Muscle of leg (tissue), 16 donors: Measurements from ENCODE around the gene RASGRP4. TPM values are rescaled to one million over a fixed set of nuclear protein-coding genes. Genes with fewer than 3 reads are reported as not detected.
"Not testable (repeated sequence)": the region's sequence is repeated elsewhere in the genome, so short reads cannot be mapped to it uniquely, and the experiment has no call there.

Experiments
- DNase-seq: peaks from one replicate; pipeline ENCODE4 v3.0.0; 2013
- H3K27ac ChIP-seq: one replicate; pipeline ENCODE4 v1.5.1; 2013; ENCODE audit warnings: mild to moderate bottlenecking, low read length, control low read depth
- H3K27me3 ChIP-seq: one replicate; pipeline ENCODE4 v1.6.1; 2013; ENCODE audit warnings: low read length; ENCODE audit not compliant: control insufficient read depth, insufficient read depth
- H3K36me3 ChIP-seq: one replicate; pipeline ENCODE4 v1.6.1; 2013; ENCODE audit warnings: low read length; ENCODE audit not compliant: control insufficient read depth, insufficient read depth
- H3K4me1 ChIP-seq: one replicate; pipeline ENCODE4 v1.6.1; 2013; ENCODE audit warnings: low read length; ENCODE audit not compliant: control insufficient read depth, insufficient read depth
- H3K4me3 ChIP-seq: one replicate; pipeline ENCODE4 v1.5.1; 2013; ENCODE audit warnings: low read length, control low read depth
- H3K9me3 ChIP-seq: replicated peaks from 2 replicates; pipeline ENCODE4 v1.6.1; 2013; ENCODE audit warnings: low read depth, low read length; ENCODE audit not compliant: control insufficient read depth
- WGBS: methylation state at CpG from one replicate; pipeline ENCODE4 v1.1.5; 2013; ENCODE audit warnings: missing lambda C conversion rate; ENCODE audit not compliant: insufficient coverage; 5-methylcytosine and 5-hydroxymethylcytosine counted together
- long read RNA-seq, 11 donors: transcript quantifications; one replicate each; lab custom pipeline, GENCODE V29; 2026
- polyA plus RNA-seq, 8 donors: library from polyadenylated mRNA; unstranded; fragments of 120-200 nt; gene quantifications; one replicate each; pipeline versions ENCODE4 v1.2.1 to v1.2.3, GENCODE V29; 2013; ENCODE audit warnings: inconsistent platforms in 1 of 8, low replicate concordance in 1 of 8; ENCODE audit not compliant: insufficient read length in 8 of 8, insufficient read depth in 1 of 8
- total RNA-seq: library from RNA; stranded (reverse); fragments of 120-200 nt; gene quantifications from one replicate; pipeline ENCODE4 v1.2.4, GENCODE V29; 2013

The RASGRP4 gene
- total RNA-seq (0.98 TPM), polyA plus RNA-seq (1 to 10 TPM; 1.6 to 2.9 (median 2.2) TPM)
- long read RNA-seq, donor 1 = 0 reads
- long read RNA-seq, donor 2 = 0 reads
- long read RNA-seq, donor 3, partial matches to known transcripts = 1,016 of 1,016 reads
- long read RNA-seq, donor 3, other reads (novel, unspliced or antisense) = 0 of 1,016 reads
- long read RNA-seq, donor 4 = 0 reads
- long read RNA-seq, donor 5 = 0 reads
- long read RNA-seq, donor 6, partial matches to known transcripts = 447 of 447 reads
- long read RNA-seq, donor 6, other reads (novel, unspliced or antisense) = 0 of 447 reads
- long read RNA-seq, donor 7, partial matches to known transcripts = 202 of 202 reads
- long read RNA-seq, donor 7, other reads (novel, unspliced or antisense) = 0 of 202 reads
- long read RNA-seq, donor 8 = 0 reads
- long read RNA-seq, donor 9, partial matches to known transcripts = 307 of 307 reads
- long read RNA-seq, donor 9, other reads (novel, unspliced or antisense) = 0 of 307 reads
- long read RNA-seq, donor 10 = 0 reads
- long read RNA-seq, donor 11 = 0 reads

DNA sequence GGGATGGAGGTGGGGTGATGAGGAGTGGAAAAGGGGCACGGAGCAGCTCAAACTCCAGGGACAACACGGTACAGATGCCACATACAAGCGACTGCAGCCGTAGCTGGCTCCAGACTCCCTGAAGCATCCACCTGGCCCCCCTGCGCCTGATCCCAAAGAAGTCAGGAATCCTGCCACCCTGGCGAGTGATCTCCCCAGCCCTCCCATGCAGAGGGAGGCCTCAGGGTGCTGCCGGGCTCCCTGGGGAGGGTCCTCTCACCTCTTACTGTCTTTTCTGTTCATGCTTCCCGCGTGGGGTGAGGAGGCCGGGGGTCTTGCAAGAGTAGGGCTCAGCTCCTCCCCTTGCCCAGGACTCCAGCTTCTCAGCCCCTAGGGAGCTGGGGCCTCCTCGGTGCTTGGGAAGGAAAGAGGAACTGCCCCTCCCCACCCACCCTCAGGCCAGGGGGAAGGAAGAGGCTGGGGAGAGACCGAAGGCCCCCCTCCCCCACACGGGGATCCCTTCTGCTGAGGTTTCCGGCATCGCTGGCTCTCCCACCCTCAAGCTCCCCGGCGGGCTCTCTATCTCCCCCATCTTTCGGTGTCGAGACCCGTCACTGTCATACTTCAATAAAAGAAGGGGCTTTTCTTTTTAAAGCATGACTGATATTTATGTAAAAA lies at the start of gene RASGRP4:
Gene RASGRP4 (minus strand): TSS at position 410 of the 657 bp plus-strand sequence. CDS start 128 bp downstream, at position 282.
- no peaks in the 10 kb centered on the region for H3K36me3 ChIP-seq
- H3K4me1 ChIP-seq = no peaks in the 10 kb centered on the region
- peak within 1 kb of the TSS; percentile 25 for H3K4me3 ChIP-seq
- no peaks in the 10 kb centered on the region for H3K9me3 ChIP-seq
- peak; percentile 57 for DNase-seq
- WGBS = 44% methylated on average over 4 of the region's 20 CpGs
- peaks cover 2% of the 10 kb centered on the region for H3K27me3 ChIP-seq
- no peak within 1 kb of the TSS for H3K27ac ChIP-seq

GRCh38 chr19:38475176-38475575 lies 49.2 kb upstream of the RASGRP4 start:
- WGBS = 87% methylated on average over 10 of the region's 13 CpGs
- peaks cover 63% of the 10 kb centered on the region for H3K36me3 ChIP-seq
- H3K4me1 ChIP-seq = no peaks in the 10 kb centered on the region
- DNase-seq = no peak
- H3K4me3 ChIP-seq = no peak overlapping the region
- H3K27ac ChIP-seq = no peak overlapping the region
- no peaks in the 10 kb centered on the region for H3K9me3 ChIP-seq
- no peaks in the 10 kb centered on the region for H3K27me3 ChIP-seq

DNA sequence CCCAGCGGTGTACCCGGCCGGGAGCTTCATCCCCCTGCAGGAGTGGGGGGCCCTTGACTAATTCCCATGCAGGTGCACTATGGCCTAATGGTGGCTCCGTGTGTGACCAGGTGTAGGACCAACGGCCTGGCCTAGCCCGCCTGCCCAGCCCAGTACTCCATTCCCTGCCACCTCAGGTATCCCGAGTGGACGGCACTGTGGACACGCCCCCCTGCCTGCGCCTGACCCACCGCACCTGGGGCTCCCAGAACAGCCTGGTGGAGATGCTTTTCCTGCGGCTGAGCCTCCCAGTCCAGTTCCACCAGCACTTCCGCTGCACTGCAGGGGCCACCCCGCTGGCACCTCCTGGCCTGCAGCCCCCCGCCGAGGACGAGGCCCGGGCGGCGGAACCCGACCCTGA lies 47.2 kb upstream of the RASGRP4 start:
- Histone ChIP-seq H3K9me3 (no peaks in the 10 kb centered on the region), H3K4me1 (no peaks in the 10 kb centered on the region), H3K27me3 (no peaks in the 10 kb centered on the region), H3K27ac (no peak overlapping the region), H3K36me3 (peaks cover 73% of the 10 kb centered on the region), H3K4me3 (no peak overlapping the region)
- DNase-seq = no peak
- WGBS = 93% methylated on average over 21 of the region's 21 CpGs

DNA sequence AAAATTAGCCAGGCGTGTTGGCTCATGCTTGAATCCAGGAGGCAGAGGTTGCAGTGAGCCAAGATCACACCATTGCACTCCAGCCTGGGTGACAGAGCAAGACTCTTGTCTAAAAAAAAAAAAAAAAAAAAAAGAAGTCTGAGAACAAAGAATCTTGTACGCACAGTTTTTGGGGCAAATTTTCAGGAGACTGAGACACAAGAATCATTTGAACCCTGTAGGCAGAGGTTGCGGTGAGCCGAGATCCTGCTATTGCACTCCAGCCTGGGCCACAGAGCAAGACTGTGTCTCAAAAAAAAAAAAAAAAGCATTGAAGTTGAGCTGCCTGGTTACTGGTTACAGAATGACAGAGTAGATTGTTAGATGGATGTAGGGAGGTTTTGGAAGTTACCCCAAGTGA lies 46.7 kb upstream of the RASGRP4 start:
- not testable (repeated sequence) for H3K9me3 ChIP-seq, H3K27ac ChIP-seq, H3K4me3 ChIP-seq, DNase-seq, H3K4me1 ChIP-seq, H3K27me3 ChIP-seq
- peaks cover 73% of the 10 kb centered on the region for H3K36me3 ChIP-seq
- 93% methylated on average over 3 of the region's 4 CpGs for WGBS

- Histone ChIP-seq H3K27ac (no peak overlapping the region), H3K36me3 (peaks cover 78% of the 10 kb centered on the region), H3K9me3 (no peaks in the 10 kb centered on the region), H3K4me3 (no peak overlapping the region), H3K27me3 (no peaks in the 10 kb centered on the region), H3K4me1 (no peaks in the 10 kb centered on the region)
- 72% methylated on average over 10 of the region's 12 CpGs for WGBS
- no peak for DNase-seq
Observed at GRCh38 chr19:38470788-38471480, 44.9 kb upstream of the RASGRP4 start.

DNA sequence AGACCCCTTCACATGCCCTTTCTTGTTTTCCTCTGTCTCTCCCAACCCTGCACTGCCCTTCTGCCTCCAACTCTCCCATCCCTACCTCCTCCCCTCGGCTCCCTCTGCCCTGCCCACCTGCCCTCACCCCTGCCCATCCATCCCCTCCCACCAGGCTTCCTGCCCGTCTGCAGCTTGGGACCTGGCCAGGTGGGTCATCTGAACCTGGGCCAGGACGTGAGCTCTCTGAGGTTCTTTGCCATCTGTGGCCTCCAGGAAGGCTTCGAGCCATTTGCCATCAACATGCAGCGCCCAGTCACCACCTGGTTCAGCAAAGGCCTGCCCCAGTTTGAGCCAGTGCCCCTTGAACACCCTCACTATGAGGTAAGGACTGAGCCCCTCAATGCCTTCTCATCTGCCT lies 43.1 kb upstream of the RASGRP4 start:
- Histone ChIP-seq H3K4me1 (no peaks in the 10 kb centered on the region), H3K27me3 (no peaks in the 10 kb centered on the region), H3K36me3 (peaks cover 87% of the 10 kb centered on the region), H3K4me3 (no peak overlapping the region), H3K9me3 (no peaks in the 10 kb centered on the region), H3K27ac (no peak overlapping the region)
- WGBS = 69% methylated on average over 5 of the region's 5 CpGs
- no peak for DNase-seq

GRCh38 chr19:38467541-38468525 lies 41.8 kb upstream of the RASGRP4 start:
- H3K27me3 ChIP-seq = no peaks in the 10 kb centered on the region
- 95% methylated on average over 17 of the region's 17 CpGs for WGBS

DNA sequence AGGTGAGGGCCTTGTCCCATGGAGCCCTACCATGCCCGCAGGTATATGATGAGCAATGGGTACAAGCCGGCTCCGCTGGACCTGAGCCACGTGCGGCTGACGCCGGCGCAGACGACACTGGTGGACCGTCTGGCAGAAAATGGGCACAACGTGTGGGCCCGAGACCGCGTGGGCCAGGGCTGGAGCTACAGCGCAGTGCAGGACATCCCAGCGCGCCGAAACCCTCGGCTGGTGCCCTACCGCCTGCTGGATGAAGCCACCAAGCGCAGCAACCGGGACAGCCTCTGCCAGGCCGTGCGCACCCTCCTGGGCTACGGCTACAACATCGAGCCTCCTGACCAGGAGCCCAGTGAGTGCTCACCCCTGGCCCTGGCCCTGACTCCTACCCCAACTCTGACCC lies 40.0 kb upstream of the RASGRP4 start:
- DNase-seq = no peak
- peaks cover 79% of the 10 kb centered on the region for H3K36me3 ChIP-seq
- 92% methylated on average over 26 of the region's 26 CpGs for WGBS
- H3K4me1 ChIP-seq = no peaks in the 10 kb centered on the region
- no peak overlapping the region for H3K4me3 ChIP-seq
- H3K27ac ChIP-seq = no peak overlapping the region
- no peaks in the 10 kb centered on the region for H3K27me3 ChIP-seq
- no peaks in the 10 kb centered on the region for H3K9me3 ChIP-seq

More at GRCh38 chr19:38467541-38468525, 41.8 kb upstream of the RASGRP4 start:
- Histone ChIP-seq H3K27ac (no peak overlapping the region), H3K9me3 (no peaks in the 10 kb centered on the region), H3K36me3 (peaks cover 85% of the 10 kb centered on the region), H3K4me1 (no peaks in the 10 kb centered on the region), H3K4me3 (no peak overlapping the region)
- no peak for DNase-seq

DNA sequence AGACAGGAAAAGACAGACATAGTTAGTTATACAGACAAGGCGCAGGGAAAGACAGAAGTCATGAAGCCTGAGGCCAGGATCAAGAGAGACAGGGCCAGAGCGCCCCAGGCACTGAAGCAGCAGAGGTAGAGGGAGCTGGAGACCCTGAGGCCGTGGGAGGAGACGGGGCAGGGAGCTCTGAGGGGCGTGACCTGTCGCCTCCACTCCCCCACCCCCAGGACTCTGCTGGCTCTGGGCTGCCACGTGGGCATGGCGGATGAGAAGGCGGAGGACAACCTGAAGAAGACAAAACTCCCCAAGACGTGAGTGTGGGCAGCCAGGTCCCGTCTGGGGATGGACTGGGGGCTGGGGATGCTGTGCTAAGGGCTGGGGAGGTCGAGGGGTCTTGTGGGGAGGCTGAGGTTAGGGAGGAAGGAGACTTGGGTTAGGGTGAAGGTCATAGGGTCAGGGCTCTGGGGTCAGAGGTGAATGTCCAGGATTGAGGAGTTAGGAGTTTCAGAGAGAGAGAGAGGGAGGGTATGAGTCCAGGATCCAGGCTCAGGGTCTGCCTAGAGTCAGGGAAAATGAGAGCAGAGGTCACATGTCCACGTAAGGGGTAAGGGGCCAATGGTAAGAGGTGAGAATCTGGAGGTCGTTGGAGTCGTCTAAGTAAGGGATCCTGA lies 38.5 kb upstream of the RASGRP4 start:
- Histone ChIP-seq H3K27me3 (no peaks in the 10 kb centered on the region), H3K4me1 (no peaks in the 10 kb centered on the region), H3K27ac (no peak overlapping the region), H3K4me3 (no peak overlapping the region), H3K36me3 (peaks cover 78% of the 10 kb centered on the region), H3K9me3 (no peaks in the 10 kb centered on the region)
- no peak for DNase-seq
- 67% methylated on average over 12 of the region's 15 CpGs for WGBS
